Urinary bladder (tissue), 4 donors: Measurements from ENCODE around the gene CDC42BPB. TPM values are rescaled to one million over a fixed set of nuclear protein-coding genes. Genes with fewer than 3 reads are reported as not detected.
"Not testable (repeated sequence)": the region's sequence is repeated elsewhere in the genome, so short reads cannot be mapped to it uniquely, and the experiment has no call there.

ENCODE experiments used
- DNase-seq: peaks from one replicate; pipeline ENCODE4 v3.0.0-alpha.2; 2015; ENCODE audit errors: extremely low spot score
- H3K27ac ChIP-seq: one replicate; pipeline ENCODE4 v1.5.1; 2013; ENCODE audit warnings: low read depth, mild to moderate bottlenecking, moderate library complexity
- H3K36me3 ChIP-seq: one replicate; pipeline ENCODE4 v1.6.1; 2013; ENCODE audit warnings: mild to moderate bottlenecking, moderate library complexity; ENCODE audit not compliant: insufficient read depth
- H3K4me1 ChIP-seq: one replicate; pipeline ENCODE4 v1.6.1; 2013; ENCODE audit warnings: mild to moderate bottlenecking, moderate library complexity; ENCODE audit not compliant: insufficient read depth
- H3K4me3 ChIP-seq: one replicate; pipeline ENCODE4 v1.5.1; 2013; ENCODE audit warnings: low read depth, low read length
- WGBS: extraction: QIAGEN DNeasy Blood & Tissue Kit; methylation state at CpG from one replicate; pipeline ENCODE4 v1.1.7; 2013; 5-methylcytosine and 5-hydroxymethylcytosine counted together
- polyA plus RNA-seq: library from polyadenylated mRNA; stranded (reverse); fragments of 200-250 nt; gene quantifications from one replicate; pipeline ENCODE4 v1.2.3, GENCODE V29; 2013
- total RNA-seq: library from RNA; depleted of rRNA; stranded (reverse); fragments of >200 nt; gene quantifications from one replicate; pipeline ENCODE4 v1.2.3, GENCODE V29; 2014
- donor health status: healthy with polysubstance abuse.
- donor health status: healthy.

The CDC42BPB gene
- total and polyA plus RNA-seq, 2 donors: 68.9 to 74.4 TPM

- no peak for DNase-seq
- no peak overlapping the region for H3K4me3 ChIP-seq
- H3K4me1 ChIP-seq: no peaks in the 10 kb centered on the region
- WGBS: 96% methylated on average over 8 of the region's 8 CpGs
- H3K27ac ChIP-seq: no peak overlapping the region
- no peaks in the 10 kb centered on the region for H3K36me3 ChIP-seq
These were observed 157.8 kb downstream of the CDC42BPB start for GRCh38 chr14:102899516-102899900.

DNA sequence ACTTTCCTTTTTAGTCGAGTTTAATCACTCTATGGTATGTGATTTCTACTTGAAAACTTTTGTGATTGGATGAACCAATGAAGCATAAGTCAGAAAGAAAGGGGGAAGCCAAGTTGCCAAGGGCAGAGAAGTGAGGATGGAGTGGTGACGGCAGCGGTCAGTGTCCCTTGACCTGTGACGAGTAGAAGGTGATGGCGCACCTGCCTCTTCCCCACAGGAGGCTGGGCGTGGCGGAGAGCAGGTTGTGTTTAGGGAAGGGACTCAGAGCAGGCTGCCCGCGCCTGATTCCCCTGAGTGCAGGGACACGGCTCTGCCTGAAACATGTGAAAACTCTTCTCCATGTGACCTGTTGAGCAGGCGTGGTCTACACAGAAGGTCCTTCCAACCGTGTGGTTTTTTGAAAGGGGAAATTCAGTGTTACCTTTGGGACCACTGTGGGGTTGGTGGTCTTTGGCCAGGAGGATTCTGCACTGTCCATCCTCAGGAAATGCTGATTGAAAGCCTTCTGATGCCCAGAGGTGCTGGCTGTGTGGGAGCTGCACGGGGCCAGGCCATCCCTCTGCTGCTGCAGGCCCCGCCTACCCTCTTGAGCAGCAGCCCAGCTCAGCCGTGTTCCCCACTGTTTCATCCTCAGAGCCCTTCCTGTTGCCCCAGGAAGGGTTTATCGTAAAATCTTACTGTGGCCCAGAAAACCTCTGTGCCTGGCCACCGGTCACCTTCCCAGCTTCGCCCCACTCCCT is 158.4 kb downstream of the CDC42BPB start:
- H3K27ac ChIP-seq: no peak overlapping the region
- DNase-seq: no peak
- no peak overlapping the region for H3K4me3 ChIP-seq
- H3K36me3 ChIP-seq: no peaks in the 10 kb centered on the region
- 92% methylated on average over 18 of the region's 18 CpGs for WGBS
- no peaks in the 10 kb centered on the region for H3K4me1 ChIP-seq

DNA sequence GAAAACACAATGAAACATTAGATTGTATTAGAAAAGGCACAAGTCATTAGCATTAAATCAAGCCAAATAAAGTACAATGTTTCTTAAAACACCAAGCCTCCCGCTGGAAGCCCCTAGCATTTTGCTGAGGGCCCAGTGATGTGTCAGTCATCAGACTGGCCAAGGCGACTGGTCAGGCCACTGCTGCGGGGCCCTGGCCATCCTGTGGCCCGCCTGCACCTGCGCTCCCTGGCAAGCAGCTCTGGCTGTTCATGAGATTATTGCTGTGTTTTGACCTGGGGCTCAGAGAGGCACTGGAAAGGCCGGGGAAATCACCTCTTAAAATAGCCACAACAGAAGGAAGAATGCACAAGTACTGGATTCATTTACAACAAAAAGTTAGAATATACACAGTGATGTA is 159.1 kb downstream of the CDC42BPB start:
- Histone ChIP-seq H3K27ac (no peak overlapping the region), H3K4me1 (no peaks in the 10 kb centered on the region), H3K36me3 (no peaks in the 10 kb centered on the region), H3K4me3 (no peak overlapping the region)
- no peak for DNase-seq
- 80% methylated on average over 6 of the region's 6 CpGs for WGBS

DNA sequence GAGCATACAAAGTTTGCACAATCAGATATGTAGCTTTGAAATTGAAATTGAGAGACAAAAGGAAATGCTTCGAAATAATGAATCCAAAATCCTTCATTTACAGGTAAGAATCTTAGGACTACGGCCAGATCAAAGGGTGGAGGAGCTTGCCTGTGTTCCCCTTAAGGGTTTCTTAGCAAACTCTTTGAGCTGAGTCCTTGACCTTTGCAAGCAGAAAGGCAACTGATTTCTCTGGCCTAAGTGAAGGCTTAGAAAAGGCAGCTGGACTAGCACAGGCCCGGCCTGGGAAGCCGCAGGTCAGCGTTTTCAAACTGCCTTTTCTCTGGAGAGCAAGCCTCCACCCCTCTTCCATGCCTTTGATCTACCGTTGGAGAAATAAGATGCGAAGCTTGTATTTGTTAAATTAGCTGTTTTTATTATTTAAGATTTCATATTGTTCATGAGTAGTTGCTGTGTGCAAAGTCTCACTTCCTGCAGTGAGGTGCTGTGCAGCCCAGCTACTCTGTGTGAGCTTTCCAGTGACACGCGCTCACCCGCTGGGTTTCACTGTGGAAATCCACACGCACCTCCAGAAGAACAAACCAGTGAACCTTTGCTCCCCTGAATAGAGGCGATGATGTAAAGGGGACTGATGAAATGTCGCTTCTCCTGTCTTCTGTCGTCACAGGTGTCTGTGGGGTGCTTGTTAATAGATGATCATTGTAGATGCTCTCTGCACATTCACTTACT is 159.9 kb downstream of the CDC42BPB start:
- 95% methylated on average over 14 of the region's 14 CpGs for WGBS
- no peaks in the 10 kb centered on the region for H3K4me1 ChIP-seq
- no peak overlapping the region for H3K4me3 ChIP-seq
- no peak for DNase-seq
- no peak overlapping the region for H3K27ac ChIP-seq
- H3K36me3 ChIP-seq: no peaks in the 10 kb centered on the region

DNA sequence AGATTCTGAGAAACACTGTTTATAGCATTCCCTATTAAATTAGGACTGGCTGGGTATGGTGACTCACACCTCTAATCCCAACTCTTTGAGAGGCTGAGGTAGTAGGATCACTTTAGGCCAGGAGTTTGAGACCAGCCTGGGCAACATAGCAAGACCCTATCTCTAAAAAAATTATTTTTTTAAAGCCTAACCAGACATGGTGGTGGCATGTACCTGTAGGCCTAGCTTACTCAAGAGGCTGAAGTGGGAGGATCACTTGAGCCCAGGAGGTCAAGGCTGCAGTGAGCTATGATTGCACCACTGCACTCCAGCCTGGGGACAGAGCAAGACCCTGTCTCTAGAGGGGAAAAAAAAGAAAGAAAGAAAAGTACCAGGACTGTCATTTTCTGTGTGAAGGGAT is 160.6 kb downstream of the CDC42BPB start:
- not testable (repeated sequence) for H3K36me3 ChIP-seq, H3K4me1 ChIP-seq, DNase-seq, H3K27ac ChIP-seq, H3K4me3 ChIP-seq

GRCh38 chr14:102893452-102893851 is 163.9 kb downstream of the CDC42BPB start:
- Histone ChIP-seq H3K4me1 (no peaks in the 10 kb centered on the region), H3K27ac (no peak overlapping the region), H3K4me3 (no peak overlapping the region), H3K36me3 (no peaks in the 10 kb centered on the region)
- peak; percentile 2 for DNase-seq
- WGBS: 27% methylated on average over 9 of the region's 9 CpGs

GRCh38 chr14:102892651-102893050 is 164.7 kb downstream of the CDC42BPB start:
- Histone ChIP-seq H3K36me3 (no peaks in the 10 kb centered on the region), H3K4me3 (no peak overlapping the region), H3K27ac (no peak overlapping the region), H3K4me1 (no peaks in the 10 kb centered on the region)
- no peak for DNase-seq
- WGBS: 93% methylated on average over 8 of the region's 8 CpGs

GRCh38 chr14:102891556-102891955 is 165.8 kb downstream of the CDC42BPB start:
- no peaks in the 10 kb centered on the region for H3K36me3 ChIP-seq
- H3K27ac ChIP-seq: no peak overlapping the region
- no peak overlapping the region for H3K4me3 ChIP-seq
- H3K4me1 ChIP-seq: no peaks in the 10 kb centered on the region
- no peak for DNase-seq
- 48% methylated on average over 4 of the region's 4 CpGs for WGBS

GRCh38 chr14:102891111-102891510 is 166.2 kb downstream of the CDC42BPB start:
- Histone ChIP-seq H3K4me1 (no peaks in the 10 kb centered on the region), H3K4me3 (no peak overlapping the region), H3K27ac (no peak overlapping the region), H3K36me3 (no peaks in the 10 kb centered on the region)
- WGBS: 85% methylated on average over 15 of the region's 15 CpGs
- DNase-seq: no peak

DNA sequence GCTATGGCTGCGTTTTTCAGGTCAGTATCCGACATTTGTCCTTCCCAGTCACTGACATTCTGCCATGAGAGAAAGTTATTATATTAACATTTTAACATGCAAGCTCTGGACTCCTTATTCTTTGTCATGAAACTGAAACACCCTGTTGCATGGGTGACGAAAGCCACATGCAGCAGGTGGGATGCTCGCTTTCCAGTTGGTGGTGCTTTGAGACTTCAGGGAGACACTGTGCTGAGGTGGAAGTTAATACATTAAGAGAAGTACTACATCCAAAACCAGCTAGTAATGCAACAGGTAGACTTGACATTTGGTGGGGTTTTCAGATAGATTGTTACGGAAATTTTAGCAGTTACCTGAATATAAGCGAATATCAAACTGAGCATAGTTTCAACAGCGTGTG is 167.7 kb downstream of the CDC42BPB start:
- 97% methylated on average over 7 of the region's 7 CpGs for WGBS
- Histone ChIP-seq H3K36me3 (no peaks in the 10 kb centered on the region), H3K27ac (no peak overlapping the region)

GRCh38 chr14:102888748-102889147 is 168.6 kb downstream of the CDC42BPB start:
- WGBS: 74% methylated on average over 1 of the region's 1 CpG
- no peak overlapping the region for H3K27ac ChIP-seq
- DNase-seq: no peak
- no peaks in the 10 kb centered on the region for H3K4me1 ChIP-seq
- H3K36me3 ChIP-seq: no peaks in the 10 kb centered on the region
- H3K4me3 ChIP-seq: no peak overlapping the region

More for the DNA sequence above, 167.7 kb downstream of the CDC42BPB start:
- no peak for DNase-seq
- Histone ChIP-seq H3K4me3 (no peak overlapping the region), H3K4me1 (no peaks in the 10 kb centered on the region)

GRCh38 chr14:102885737-102886447 is 171.5 kb downstream of the CDC42BPB start:
- no peaks in the 10 kb centered on the region for H3K4me1 ChIP-seq
- H3K36me3 ChIP-seq: no peaks in the 10 kb centered on the region
- DNase-seq: no peak
- H3K27ac ChIP-seq: no peak overlapping the region
- WGBS: 96% methylated on average over 22 of the region's 22 CpGs
- no peak overlapping the region for H3K4me3 ChIP-seq

DNA sequence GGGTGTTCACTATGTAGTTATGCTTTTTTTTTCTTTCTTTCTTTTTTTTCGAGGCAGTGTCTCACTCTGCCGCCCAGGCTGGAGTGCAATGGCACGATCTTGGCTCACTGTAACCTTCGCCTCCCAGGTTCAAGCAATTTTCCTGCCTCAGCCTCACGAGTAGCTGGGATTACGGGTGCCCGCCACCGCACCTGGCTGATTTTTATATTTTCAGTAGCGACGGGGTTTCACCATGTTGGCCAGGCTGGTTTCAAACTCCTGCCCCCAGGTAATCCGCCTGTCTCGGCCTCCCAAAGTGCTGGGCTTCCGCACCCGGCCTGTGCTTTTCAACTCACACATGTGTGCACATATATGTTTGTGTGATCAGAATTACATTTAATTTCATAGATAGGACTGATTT is 173.8 kb downstream of the CDC42BPB start:
- WGBS: 97% methylated on average over 14 of the region's 14 CpGs
- Histone ChIP-seq H3K27ac (no peak overlapping the region), H3K36me3 (no peaks in the 10 kb centered on the region), H3K4me3 (no peak overlapping the region), H3K4me1 (no peaks in the 10 kb centered on the region)
- DNase-seq: no peak

DNA sequence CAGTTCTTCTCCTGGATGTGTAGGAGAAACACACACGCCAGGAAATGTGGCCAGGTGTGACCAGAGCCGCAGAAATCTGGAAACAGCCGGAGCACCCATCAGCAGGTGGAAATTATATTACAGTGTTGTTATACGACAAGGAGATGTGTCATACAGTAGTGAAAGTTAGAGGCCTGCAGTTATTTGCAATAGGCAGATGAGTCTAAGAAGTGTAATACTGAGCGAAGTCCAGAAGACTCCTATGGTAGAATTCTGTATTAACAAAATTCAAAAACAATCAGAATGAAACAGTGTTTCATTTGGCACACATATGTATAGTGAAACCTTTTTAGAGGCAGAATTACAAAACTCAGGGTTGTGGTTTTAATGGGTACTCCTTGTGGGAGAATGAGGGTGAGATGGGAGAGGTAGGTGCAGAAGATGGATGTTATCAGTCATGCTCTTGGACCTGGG is 174.2 kb downstream of the CDC42BPB start:
- Histone ChIP-seq H3K4me1 (no peaks in the 10 kb centered on the region), H3K4me3 (no peak overlapping the region), H3K36me3 (no peaks in the 10 kb centered on the region), H3K27ac (no peak overlapping the region)
- 91% methylated on average over 5 of the region's 5 CpGs for WGBS
- no peak for DNase-seq
